ENCODE data around the gene VPS13D.

DNA sequence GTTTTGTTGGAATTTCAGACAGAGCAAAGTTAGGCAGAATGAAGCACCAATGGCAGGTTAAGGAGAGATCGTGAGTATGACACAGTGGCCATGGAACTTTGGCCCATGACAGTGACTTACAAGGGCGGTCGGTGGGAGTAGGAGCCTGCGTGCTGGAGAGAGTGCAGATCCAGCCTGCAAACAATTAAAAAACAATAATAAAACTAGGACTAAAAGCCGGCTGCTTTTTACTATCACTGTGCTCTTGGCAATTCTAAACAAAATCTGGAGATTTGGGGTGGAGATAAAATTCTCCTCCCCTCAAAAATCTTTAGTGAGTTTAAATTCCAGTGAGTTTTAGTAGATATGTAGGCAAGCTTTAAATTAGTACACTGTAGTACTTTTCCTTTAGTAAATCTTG is 291.3 kb downstream of the VPS13D start:
- TF ChIP-seq CBX3 (IDR thresholded peaks at IDR 0.05; ENCODE audit: borderline replicate concordance, low read depth), result no peak
- TF ChIP-seq FOXM1 (IDR thresholded peaks at IDR 0.05; ENCODE audit: low read depth, low read length), result no peak
- TF ChIP-seq, protein P1, sequence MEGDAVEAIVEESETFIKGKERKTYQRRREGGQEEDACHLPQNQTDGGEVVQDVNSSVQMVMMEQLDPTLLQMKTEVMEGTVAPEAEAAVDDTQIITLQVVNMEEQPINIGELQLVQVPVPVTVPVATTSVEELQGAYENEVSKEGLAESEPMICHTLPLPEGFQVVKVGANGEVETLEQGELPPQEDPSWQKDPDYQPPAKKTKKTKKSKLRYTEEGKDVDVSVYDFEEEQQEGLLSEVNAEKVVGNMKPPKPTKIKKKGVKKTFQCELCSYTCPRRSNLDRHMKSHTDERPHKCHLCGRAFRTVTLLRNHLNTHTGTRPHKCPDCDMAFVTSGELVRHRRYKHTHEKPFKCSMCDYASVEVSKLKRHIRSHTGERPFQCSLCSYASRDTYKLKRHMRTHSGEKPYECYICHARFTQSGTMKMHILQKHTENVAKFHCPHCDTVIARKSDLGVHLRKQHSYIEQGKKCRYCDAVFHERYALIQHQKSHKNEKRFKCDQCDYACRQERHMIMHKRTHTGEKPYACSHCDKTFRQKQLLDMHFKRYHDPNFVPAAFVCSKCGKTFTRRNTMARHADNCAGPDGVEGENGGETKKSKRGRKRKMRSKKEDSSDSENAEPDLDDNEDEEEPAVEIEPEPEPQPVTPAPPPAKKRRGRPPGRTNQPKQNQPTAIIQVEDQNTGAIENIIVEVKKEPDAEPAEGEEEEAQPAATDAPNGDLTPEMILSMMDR (IDR thresholded peaks at IDR 0.05 in 2 of 3, conservative IDR thresholded peaks at IDR 0.05 in 1 of 3; ENCODE audit: control insufficient read depth in 2 of 3, extremely low read depth in 1 of 3, insufficient read depth in 1 of 3, low read depth in 3 of 3, low read length in 3 of 3), result no peak
- no peak for TF ChIP-seq FOXK2 (IDR thresholded peaks at IDR 0.05)
